Measurements from ENCODE around the gene ADCY3. TPM values are rescaled to one million over a fixed set of nuclear protein-coding genes. Genes with fewer than 3 reads are reported as not detected.

ADCY3 gene
- total and polyA plus RNA-seq, 2 experiments from 2014 or later = 13.8 to 15.0 TPM

DNA sequence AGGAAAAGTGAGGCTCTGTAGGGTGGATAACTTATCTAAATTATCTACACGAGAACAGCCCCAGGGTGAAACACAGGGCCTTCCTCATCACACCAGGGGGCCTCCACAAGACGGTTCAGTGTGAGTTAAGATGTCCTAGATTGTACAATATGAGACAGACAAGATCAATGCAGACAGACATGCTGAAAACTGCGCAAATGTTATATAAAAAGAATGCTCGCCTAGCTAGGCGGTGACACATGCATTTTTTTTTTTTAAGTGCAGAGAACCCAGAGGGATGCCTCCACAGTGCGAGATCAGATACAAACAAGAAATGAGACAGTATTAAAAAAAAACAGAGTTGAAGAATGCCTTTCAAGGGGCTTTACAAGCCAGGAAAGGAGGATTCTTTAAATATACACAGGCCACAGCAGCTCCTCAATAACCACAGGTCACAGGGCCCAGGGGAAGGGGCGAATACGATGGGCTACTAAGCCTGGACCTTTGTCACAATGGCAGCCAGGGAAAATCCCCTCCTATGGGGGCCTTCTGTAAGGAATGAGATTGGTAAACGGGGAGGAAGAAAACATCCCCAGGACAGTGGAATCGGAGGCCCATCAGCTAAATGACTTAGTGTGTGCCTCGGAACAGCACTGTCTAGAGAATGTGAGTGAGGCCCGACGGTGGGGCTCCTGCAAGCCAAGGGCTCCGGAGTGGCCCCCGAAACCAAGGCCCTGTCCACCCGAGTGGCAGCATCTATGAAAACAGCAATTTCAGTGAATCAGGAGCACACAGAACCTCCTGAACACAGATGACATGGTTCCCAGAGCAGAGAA lies 48.9 kb downstream of the ADCY3 start:
- no peaks in the 10 kb centered on the region for H4K20me1 ChIP-seq (ENCODE audit: insufficient read depth, poor library complexity, severe bottlenecking)
- no peaks in the 10 kb centered on the region for H3K27me3 ChIP-seq
- no peaks in the 10 kb centered on the region for H3K36me3 ChIP-seq (replicated peaks; ENCODE audit: insufficient read depth, low read depth)
- TF ChIP-seq EZH2 (IDR thresholded peaks at IDR 0.05; ENCODE audit: borderline replicate concordance) = no peak
- no peak for TF ChIP-seq EZH2phosphoT487 (IDR thresholded peaks at IDR 0.05; ENCODE audit: low read depth, severe bottlenecking, unreplicated experiment)
- TF ChIP-seq, protein P1, sequence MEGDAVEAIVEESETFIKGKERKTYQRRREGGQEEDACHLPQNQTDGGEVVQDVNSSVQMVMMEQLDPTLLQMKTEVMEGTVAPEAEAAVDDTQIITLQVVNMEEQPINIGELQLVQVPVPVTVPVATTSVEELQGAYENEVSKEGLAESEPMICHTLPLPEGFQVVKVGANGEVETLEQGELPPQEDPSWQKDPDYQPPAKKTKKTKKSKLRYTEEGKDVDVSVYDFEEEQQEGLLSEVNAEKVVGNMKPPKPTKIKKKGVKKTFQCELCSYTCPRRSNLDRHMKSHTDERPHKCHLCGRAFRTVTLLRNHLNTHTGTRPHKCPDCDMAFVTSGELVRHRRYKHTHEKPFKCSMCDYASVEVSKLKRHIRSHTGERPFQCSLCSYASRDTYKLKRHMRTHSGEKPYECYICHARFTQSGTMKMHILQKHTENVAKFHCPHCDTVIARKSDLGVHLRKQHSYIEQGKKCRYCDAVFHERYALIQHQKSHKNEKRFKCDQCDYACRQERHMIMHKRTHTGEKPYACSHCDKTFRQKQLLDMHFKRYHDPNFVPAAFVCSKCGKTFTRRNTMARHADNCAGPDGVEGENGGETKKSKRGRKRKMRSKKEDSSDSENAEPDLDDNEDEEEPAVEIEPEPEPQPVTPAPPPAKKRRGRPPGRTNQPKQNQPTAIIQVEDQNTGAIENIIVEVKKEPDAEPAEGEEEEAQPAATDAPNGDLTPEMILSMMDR (IDR thresholded peaks at IDR 0.05; ENCODE audit: poor library complexity) = no peak
- no peaks in the 10 kb centered on the region for H3K9me2 ChIP-seq (replicated peaks; ENCODE audit: insufficient read depth)
- H3K4me2 ChIP-seq = no peak overlapping the region
- no peak overlapping the region for H3K27ac ChIP-seq
- H3K9me3 ChIP-seq (ENCODE audit: low read depth) = no peaks in the 10 kb centered on the region
- H3K4me1 ChIP-seq (ENCODE audit: insufficient read depth) = no peaks in the 10 kb centered on the region
- no peak overlapping the region for H2AFZ ChIP-seq
- DNase-seq (ENCODE audit: low spot score) = no peak
- H3K4me3 ChIP-seq = no peak overlapping the region
- no peaks in the 10 kb centered on the region for H3K79me2 ChIP-seq
- WGBS (ENCODE audit: low lambda C conversion rate, missing lambda C conversion rate) = 92% methylated on average over 16 of the region's 16 CpGs

GRCh38 chr2:24870440-24870839 lies 49.6 kb downstream of the ADCY3 start:
- WGBS (ENCODE audit: low lambda C conversion rate, missing lambda C conversion rate) = 95% methylated on average over 5 of the region's 5 CpGs
- no peaks in the 10 kb centered on the region for H4K20me1 ChIP-seq (ENCODE audit: insufficient read depth, poor library complexity, severe bottlenecking)
- H3K4me2 ChIP-seq = no peak overlapping the region
- H3K4me1 ChIP-seq (ENCODE audit: insufficient read depth) = no peaks in the 10 kb centered on the region
- no peak overlapping the region for H2AFZ ChIP-seq
- H3K79me2 ChIP-seq = no peaks in the 10 kb centered on the region
- H3K9me2 ChIP-seq (replicated peaks; ENCODE audit: insufficient read depth) = no peaks in the 10 kb centered on the region
- H3K36me3 ChIP-seq (replicated peaks; ENCODE audit: insufficient read depth, low read depth) = no peaks in the 10 kb centered on the region
- H3K4me3 ChIP-seq = no peak overlapping the region
- DNase-seq (ENCODE audit: low spot score) = no peak
- no peak for TF ChIP-seq EZH2phosphoT487 (IDR thresholded peaks at IDR 0.05; ENCODE audit: low read depth, severe bottlenecking, unreplicated experiment)
- TF ChIP-seq, protein P1 (IDR thresholded peaks at IDR 0.05; ENCODE audit: poor library complexity) = no peak
- no peak for TF ChIP-seq EZH2 (IDR thresholded peaks at IDR 0.05; ENCODE audit: borderline replicate concordance)
- H3K27me3 ChIP-seq = no peaks in the 10 kb centered on the region
- H3K27ac ChIP-seq = no peak overlapping the region
- H3K9me3 ChIP-seq (ENCODE audit: low read depth) = no peaks in the 10 kb centered on the region

GRCh38 chr2:24866946-24867345 lies 53.1 kb downstream of the ADCY3 start:
- Histone ChIP-seq H2AFZ (no peak overlapping the region), H3K4me3 (no peak overlapping the region), H3K9me2 (replicated peaks; ENCODE audit: insufficient read depth) (no peaks in the 10 kb centered on the region), H3K27ac (no peak overlapping the region), H3K4me2 (no peak overlapping the region), H3K4me1 (ENCODE audit: insufficient read depth) (no peaks in the 10 kb centered on the region), H3K79me2 (no peaks in the 10 kb centered on the region), H3K36me3 (replicated peaks; ENCODE audit: insufficient read depth, low read depth) (no peaks in the 10 kb centered on the region), H3K9me3 (ENCODE audit: low read depth) (no peaks in the 10 kb centered on the region), H3K27me3 (no peaks in the 10 kb centered on the region), H4K20me1 (ENCODE audit: insufficient read depth, poor library complexity, severe bottlenecking) (no peaks in the 10 kb centered on the region)
- DNase-seq (ENCODE audit: low spot score) = no peak
- TF ChIP-seq, protein P1 (IDR thresholded peaks at IDR 0.05; ENCODE audit: poor library complexity) = no peak
- WGBS (ENCODE audit: low lambda C conversion rate, missing lambda C conversion rate) = 76% methylated on average over 6 of the region's 6 CpGs
